Muscle of leg (tissue), 9 donors: Measurements from ENCODE around the gene IMP4. TPM values are rescaled to one million over a fixed set of nuclear protein-coding genes. Genes with fewer than 3 reads are reported as not detected.

ENCODE experiments used
- polyA plus RNA-seq, 8 donors: library from polyadenylated mRNA; unstranded; fragments of 120-200 nt; gene quantifications; one replicate each; pipeline versions ENCODE4 v1.2.1 to v1.2.3, GENCODE V29; 2013; ENCODE audit warnings: inconsistent platforms in 1 of 8, low replicate concordance in 1 of 8; ENCODE audit not compliant: insufficient read length in 8 of 8, insufficient read depth in 1 of 8
- total RNA-seq: library from RNA; stranded (reverse); fragments of 120-200 nt; gene quantifications from one replicate; pipeline ENCODE4 v1.2.4, GENCODE V29; 2013

IMP4 gene
- total and polyA plus RNA-seq, 9 donors = 38.0 to 45.8 (median 44.1) TPM

Other genes starting within 250 kb of the IMP4 start
- not detected for gene POTEF, start 213.7 kb upstream of the IMP4 start, total RNA-seq
- under 1 TPM in 7 of 8 donors, not detected in 1; 0.05 to 0.50 (median 0.10) TPM for gene POTEF, start 213.7 kb upstream of the IMP4 start, polyA plus RNA-seq
- 1.5 TPM for gene CCDC74B, start 197.8 kb upstream of the IMP4 start, total RNA-seq
- gene CCDC74B, start 197.8 kb upstream of the IMP4 start, polyA plus RNA-seq = 1 to 10 TPM in 7 of 8 donors, under 1 TPM in 1; 0.76 to 2.2 (median 1.1) TPM
- 15.4 TPM for gene SMPD4, start 161.3 kb upstream of the IMP4 start, total RNA-seq
- 10 to 100 TPM; 35.4 to 47.3 (median 37.3) TPM for gene SMPD4, start 161.3 kb upstream of the IMP4 start, polyA plus RNA-seq
- 203 TPM for gene MZT2B, start 160.6 kb upstream of the IMP4 start, total RNA-seq
- 100 to 1,000 TPM; 126 to 169 (median 152) TPM for gene MZT2B, start 160.6 kb upstream of the IMP4 start, polyA plus RNA-seq
- not detected for gene TUBA3E, start 144.5 kb upstream of the IMP4 start, total RNA-seq
- under 1 TPM in 3 of 8 donors, not detected in 5; 0.11 to 0.29 (median 0.19) TPM for gene TUBA3E, start 144.5 kb upstream of the IMP4 start, polyA plus RNA-seq
- 11.0 TPM for gene PTPN18, start 13.2 kb downstream of the IMP4 start, total RNA-seq
- 10 to 100 TPM; 15.0 to 27.3 (median 18.4) TPM for gene PTPN18, start 13.2 kb downstream of the IMP4 start, polyA plus RNA-seq
- gene POTEI, start 166.4 kb downstream of the IMP4 start, total RNA-seq = not detected
- gene POTEI, start 166.4 kb downstream of the IMP4 start, polyA plus RNA-seq = under 1 TPM in 7 of 8 donors, not detected in 1; 0.04 to 0.14 (median 0.07) TPM
- gene CFC1B, start 178.3 kb downstream of the IMP4 start, total RNA-seq = not detected
- gene CFC1B, start 178.3 kb downstream of the IMP4 start, polyA plus RNA-seq = not detected